Activated CD4-positive, CD25-positive, alpha-beta regulatory T cell treated with anti-CD3 and anti-CD28 coated beads, Interleukin-2, amount 50 U/mL, for 72 hours (primary cell): ENCODE measurements around the gene LYRM1.
A peak's percentile ranks its signal among the peaks of the same experiment; 100 is the strongest.
"Not testable (repeated sequence)": the region's sequence is repeated elsewhere in the genome, so short reads cannot be mapped to it uniquely, and the experiment has no call there.

Experiments
- DNase-seq: peaks from one replicate; pipeline ENCODE4 v3.0.0; 2021

The LYRM1 gene, protein sequence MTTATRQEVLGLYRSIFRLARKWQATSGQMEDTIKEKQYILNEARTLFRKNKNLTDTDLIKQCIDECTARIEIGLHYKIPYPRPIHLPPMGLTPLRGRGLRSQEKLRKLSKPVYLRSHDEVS

DNA sequence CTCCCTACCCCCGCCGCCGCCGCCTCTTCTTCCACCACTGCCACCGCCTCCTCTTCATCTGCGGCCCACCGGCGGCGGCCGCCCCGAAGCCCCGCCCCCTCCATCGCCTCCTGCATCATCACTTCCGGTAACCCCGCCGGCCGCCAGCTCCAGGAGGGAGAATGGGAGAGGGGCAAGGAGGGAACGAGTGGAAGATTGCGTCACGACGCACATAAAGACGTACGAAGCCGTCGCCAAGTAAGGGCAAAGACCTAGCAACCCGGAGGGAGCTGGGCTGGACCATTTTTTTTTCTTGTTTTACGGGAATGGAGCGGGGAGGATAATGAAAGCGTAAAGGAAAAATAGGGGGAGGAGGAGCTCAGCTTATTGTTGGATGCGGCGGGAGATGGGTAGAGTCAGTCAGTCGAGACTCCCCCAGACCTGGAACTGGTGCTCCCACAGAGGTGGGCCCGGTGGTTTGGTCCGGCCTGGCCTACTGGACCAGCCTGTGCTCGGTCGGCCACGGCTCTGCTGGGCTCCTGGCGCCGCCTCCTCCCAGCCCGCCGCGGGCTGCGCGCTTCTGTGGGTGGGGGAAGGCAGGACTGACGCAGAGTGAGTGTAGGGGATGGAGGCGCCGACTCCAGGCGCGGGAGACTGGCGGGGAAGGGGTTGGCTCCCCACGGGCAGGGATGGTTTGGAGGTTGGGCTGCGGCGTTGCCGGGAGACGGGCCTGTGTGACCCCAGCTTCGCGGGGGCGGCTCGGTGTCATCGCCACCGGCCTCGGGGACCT is at the start of gene LYRM1, which contains the start of gene DCUN1D3:
Gene LYRM1 (plus strand): TSS at position 473 of the 769 bp plus-strand sequence. CDS start 14,785 bp downstream, outside the sequence.
Gene DCUN1D3 (minus strand): TSS at position 60 of the 769 bp plus-strand sequence. CDS start 37,820 bp downstream, outside the sequence.
- DNase-seq, result peak; percentile 81

DNA sequence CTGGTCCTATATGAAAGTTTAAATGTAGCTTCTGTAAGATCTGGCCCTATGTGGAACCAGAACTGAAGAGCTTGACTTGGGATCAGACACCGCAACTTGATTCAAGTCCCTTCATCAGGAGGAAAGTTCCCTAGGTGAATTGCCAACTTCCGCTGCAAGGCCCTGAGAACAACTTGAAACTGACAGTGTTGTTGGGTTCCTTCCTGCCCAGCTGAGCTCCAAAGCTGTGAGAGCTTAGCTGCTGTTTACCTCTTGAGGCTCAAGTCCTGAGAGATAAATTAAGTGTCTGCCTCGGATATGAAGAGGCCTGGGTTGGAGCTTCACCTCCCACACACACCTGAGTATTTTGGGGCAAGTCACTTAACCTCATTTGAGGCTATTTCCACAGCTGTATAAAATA is 49.6 kb upstream of the LYRM1 start:
- no peak for DNase-seq

DNA sequence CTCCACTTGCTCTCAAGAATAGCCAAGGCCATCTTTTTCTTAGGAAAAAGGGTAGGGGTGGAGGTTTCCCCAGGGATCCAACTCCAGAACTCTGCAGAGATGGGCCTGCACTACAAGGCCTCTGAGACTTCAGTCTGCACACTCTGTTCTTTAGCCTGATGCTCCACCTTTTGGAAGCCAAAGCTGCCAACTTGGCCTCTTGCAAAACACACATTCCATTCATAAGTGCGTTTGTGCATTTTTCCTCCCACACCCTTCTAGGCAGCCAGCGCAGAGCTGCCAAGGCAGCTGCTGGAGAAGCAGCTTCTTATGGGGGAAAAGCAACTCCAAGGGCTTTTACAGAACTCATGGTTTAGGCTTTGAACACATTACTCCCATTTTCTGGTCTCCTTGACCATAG is 49.0 kb upstream of the LYRM1 start:
- no peak for DNase-seq

DNA sequence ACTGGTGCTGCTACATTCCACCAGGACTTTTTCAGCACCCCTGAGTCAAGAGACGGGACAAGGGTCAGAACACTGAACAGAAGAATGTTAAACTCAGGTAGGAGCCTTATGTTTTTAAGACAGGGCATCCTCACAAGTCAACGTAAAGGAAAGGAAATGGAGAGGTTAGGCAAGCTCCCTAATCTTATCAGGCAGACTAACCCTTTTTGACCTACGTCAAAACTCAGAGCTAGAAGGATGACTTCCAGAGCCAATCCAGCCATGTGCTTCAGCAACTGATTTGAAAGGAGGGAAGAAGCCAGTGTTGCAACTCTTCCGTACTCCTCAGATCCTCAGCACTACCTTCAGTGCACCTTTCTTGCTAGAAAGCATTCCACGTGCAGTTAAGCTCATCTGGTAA is 47.4 kb upstream of the LYRM1 start:
- DNase-seq, result no peak

DNA sequence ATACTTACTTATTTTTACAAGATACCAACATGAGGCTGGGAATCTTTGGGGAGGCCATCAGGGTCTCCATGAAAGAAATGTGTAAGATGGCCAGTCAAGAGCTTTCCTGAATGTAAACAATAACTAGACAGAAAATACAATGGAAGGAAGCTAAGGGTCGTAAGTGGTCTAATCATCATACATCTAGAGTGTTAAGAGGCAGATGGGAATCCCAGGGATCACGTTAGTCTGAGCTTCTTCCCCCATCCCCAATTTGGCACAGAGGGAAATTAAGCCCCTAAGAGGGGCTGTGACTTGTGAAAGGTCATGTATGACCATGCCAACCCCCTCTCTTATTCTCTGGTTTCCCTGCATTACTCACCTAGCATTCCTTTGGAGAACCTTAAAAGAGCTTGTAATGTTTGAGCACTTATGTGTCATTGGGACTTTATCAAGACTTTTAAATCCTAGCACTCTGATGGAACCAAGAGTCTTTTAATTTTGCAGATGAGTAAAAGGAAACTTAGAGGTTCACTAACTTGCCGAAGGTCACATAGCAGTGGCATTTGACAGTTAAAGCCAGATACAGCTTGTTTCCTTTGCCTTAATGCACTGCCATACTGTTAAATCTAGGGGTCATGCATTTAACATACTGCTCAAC is 46.5 kb upstream of the LYRM1 start:
- DNase-seq, result no peak

DNA sequence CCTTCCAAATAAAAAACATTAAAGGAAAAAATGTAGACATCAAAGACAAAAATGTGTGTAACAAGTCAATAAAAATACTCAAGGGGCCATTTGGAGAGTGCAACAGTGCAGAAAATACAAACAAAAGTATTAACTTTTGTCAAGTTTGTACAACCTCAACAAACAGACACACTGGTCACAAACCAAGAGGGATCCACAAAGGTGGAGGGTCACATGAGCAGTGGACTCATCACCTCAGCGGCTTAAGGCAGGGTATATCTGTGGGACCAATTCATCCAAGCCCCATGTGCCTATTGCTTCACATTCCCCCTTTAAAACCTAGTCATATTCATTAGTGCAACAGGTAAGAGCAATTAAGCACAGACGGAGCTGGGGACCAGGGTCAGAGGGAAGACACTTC is 45.6 kb upstream of the LYRM1 start:
- DNase-seq, result no peak

DNA sequence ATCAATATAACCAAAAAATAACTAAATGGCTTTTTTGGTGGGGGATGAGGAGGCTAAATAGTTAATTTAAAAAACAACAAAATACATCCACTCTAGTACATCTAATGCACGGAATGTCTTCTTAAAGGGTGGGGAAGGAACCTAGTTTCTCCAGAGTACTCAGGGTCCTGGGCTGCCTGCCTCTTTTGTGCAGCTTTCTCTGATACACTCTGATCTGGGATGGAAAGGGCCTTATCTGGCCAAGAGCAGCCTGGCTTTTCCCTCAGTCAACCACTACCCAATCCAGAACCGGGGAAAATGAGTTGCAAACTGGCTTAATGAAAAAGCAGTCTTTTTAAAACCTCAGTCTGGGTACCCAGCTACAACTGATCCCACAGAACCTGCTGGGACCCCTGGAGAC is 43.3 kb upstream of the LYRM1 start:
- DNase-seq, result no peak

DNA sequence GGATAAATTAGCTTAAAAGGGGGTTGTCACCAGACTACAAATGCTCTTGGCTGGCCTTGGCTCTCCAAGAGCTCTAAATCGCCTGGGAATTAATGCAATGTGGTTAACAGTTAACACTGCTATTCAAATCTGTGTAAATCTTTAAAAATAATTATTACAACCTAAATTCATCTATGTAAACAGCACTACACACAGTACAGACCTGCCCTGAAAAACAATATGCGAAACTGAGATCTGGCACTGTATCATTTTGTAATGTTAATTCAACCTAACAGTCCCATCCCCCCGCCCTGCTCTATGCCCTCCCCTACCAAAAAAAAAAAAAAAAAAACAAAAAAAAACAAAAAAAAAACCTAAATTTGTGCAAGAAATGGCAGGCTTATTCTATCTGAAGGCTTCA is 41.3 kb upstream of the LYRM1 start:
- no peak for DNase-seq

DNA sequence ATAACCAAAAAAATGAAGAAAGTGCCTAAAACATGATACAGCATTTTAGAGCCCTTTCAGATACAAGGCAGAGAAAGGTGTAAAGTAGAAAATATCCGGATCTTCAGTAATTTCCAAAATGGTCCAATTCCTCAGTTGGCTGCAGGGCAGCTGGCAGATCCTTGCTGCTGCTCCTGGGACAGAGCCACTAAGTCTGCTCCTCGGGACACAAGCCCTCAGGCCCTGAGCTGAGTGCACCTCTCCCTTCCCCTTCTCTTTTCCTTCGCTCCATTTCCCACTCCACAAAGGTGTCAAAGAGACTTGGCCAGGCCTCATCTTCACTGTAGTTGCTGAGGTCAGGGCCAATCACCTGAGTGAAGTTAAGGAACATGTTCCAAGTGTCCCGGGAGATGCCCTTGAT is 40.9 kb upstream of the LYRM1 start:
- DNase-seq, result no peak

DNA sequence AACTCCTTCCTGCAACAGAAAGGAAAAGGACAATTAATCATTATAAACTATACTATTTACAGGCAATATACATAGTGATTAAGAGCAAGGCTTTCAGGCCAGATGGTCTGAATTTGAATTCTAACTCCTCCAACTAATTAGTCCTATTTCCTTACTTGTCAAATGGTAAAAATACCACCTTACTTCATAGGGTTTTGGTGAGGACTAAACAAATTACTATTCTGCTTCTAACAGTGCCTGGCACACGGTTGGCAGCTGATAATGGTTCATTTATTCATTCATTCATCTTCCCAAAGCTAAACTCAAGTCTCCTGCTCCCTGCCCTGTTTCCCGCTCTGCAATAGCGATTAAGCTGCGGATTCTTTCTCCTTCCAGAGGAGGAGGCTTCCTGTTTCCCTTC is 40.2 kb upstream of the LYRM1 start:
- no peak for DNase-seq

DNA sequence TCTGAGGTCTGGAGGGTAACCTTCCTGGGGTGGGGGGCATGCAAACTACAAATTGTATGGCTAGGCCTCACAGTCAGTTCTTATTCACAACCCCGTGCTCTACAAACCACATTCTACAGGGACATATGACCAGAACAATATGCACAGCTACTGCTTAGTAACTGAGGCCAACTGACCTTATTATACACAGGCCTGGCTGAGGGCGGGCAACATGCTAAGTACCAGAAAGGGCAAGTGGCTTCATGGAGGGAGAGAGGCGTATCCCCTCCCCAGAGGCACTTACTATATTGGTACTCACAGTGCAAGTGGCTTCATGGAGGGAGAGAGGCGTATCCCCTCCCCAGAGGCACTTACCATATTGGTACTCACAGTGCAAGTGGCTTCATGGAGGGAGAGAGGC is 39.6 kb upstream of the LYRM1 start:
- DNase-seq, result not testable (repeated sequence)

DNA sequence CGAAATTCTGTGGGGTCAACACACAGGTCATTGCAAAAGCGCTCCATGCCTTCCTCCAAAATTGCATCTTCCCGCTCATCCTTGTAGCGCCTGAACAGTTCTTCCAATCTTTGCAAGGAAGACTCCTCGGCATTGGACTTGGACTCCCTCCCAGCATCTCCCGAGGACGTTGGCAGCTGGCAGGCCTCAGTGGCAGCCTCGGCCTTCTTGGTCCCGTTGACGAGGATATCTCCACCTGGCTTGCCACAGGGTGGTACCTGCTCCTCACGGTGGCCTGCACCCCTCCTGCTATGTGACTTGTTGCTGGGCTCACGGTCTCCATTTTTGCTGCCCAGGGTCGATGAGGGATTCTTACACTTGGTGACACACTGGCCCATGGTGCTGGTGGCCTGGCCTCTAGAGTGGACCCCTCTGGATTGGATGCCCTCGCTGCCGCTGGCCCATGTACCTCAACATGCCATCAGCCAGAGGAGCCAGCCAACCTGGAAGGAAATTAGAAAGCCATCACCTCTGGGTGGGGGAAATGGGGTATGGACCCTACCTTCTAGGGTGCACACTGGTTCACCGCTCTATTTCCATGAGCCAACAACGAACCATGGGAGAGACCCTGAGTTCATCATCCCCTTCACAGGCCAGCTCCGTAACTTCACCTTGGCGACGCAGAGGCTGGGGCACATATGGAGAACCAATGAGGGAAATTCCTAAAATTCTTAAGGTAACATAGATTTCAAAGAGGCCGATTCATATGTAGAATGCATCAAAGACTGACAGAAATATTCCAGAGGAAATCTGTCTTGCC is 38.2 kb upstream of the LYRM1 start:
- no peak for DNase-seq

DNA sequence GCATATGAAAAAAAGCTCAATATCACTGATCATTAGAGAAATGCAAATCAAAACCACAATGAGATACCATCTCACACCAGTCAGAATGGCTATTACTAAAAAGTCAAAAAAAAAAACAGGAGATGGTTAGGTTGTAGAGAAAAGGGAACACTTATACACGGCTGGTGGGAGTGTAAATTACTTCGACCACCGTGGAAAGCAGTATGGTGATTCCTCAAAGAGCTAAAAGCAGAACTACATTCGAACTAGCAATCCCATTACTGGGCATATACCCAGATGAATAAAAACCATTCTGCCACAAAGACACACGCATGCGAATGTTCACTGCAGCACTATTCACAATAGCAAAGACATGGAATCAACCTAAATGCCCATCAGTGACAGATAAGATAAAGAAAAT is 36.2 kb upstream of the LYRM1 start:
- DNase-seq, result not testable (repeated sequence)

DNA sequence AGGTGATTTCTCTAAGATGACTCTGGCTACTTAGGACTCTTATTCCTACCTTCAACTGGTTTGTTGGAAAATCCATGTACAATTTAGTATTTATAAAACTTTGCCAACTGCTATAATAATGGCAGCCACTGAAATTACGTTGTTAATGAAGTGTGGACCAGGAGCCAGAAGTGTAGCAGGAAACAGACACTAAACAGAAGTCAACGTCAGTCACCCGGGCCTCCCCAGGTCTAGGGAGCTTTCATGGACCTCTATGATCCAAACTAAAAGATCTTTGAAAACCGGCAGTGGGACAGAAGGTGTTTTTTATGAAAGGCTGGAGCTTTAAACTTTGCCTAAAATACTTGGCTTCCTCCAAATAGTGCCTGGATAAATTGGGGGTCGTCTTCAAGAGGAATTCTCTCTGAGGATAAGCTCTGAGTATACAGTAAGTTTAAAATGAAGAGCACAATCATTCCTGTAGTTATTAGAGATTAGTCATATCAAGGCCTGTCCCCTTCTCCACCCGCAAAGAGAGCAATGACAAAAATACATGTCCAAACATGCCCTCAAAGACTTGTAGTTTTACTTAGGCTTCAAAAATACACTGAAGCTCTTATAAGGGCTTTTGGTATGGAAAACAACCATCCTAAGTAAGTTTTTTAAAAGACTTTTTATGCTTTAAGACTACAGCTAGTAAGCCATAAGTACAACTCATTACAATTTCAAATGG is 35.0 kb upstream of the LYRM1 start:
- no peak for DNase-seq

DNA sequence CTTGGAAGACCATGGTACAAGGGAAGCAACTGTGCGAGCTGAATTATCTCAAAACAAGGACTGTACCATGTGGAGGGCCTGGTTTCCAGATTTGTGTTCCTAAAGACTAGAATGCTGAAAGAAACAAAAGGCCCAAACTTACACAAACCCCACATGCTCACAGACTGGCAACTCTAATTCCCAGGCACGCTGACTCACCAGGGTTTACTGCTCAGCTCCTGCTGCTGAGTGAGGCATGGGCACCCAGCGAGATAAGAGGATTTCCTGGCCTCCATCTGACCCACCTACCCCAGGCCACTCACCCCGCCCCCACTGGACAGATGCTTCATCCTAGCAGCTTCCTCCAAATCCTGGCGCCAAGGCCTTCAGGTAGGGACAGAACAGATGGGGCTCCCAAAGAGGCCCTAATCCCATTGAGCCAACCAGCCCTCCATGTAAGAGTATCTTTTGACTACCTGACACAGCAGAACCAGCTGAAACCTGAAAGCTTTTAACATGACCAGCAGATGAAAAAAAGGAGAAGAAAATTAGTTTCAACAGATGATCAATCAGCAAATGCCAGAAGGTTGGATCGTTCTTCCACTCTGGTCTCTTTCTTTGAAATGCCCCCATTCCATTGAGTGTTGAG is 34.3 kb upstream of the LYRM1 start:
- no peak for DNase-seq

DNA sequence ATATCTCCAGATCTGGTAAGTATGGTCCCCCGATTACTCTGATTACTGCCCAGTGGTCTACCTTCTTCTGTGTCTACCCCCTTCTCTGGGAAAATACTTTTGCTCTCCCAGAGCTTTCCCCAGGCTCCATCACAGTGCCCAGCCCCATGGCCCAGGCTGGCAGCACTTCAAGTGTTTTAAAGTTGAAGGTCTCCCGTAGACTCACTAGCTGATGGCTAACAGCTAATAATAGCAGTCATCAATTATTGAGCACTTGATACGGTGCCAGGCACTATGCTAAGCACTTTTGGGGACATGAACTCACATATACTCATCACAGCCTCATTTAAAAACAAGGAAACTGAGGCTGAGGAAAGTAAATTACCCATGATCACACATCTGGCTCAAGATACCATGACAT is 33.8 kb upstream of the LYRM1 start:
- no peak for DNase-seq

DNA sequence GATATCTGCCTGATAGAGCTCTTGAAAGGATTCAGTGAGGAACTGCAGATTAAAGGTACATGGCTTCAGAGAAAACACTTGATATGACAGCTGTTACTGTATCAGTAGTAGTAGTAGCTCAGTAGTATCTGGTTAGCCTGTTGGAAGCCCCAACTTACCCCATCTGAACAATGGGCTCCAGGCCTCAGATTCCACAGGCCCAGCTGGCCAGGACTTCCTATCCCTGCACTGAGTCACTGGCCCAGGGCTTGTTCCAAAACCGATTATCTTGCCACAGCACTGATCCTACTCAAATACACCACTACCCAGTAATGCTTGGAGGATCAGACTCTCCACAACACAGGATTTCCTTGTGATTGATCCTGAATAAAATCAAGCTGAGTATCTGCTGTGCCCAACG is 33.0 kb upstream of the LYRM1 start:
- DNase-seq, result no peak

DNA sequence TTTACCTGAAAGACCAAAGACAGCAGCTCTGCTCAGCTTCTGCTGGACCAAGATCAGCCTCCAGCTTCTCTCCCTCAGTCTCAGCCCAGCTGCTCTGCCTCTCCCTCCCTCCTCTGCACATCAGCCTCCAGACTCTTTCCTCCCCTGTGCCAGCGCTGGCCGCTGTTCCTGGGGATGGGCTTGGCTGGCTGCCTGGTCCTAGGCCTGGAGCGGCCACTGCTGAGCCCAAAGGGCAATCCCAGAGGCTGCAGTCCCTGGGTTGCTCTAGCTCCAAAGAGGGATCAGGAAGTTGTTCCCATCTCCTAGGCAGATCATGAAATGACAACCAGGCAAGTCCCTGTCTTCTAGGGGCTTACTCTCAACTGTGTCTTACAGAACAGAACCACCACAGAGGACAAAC is 31.7 kb upstream of the LYRM1 start:
- no peak for DNase-seq

DNA sequence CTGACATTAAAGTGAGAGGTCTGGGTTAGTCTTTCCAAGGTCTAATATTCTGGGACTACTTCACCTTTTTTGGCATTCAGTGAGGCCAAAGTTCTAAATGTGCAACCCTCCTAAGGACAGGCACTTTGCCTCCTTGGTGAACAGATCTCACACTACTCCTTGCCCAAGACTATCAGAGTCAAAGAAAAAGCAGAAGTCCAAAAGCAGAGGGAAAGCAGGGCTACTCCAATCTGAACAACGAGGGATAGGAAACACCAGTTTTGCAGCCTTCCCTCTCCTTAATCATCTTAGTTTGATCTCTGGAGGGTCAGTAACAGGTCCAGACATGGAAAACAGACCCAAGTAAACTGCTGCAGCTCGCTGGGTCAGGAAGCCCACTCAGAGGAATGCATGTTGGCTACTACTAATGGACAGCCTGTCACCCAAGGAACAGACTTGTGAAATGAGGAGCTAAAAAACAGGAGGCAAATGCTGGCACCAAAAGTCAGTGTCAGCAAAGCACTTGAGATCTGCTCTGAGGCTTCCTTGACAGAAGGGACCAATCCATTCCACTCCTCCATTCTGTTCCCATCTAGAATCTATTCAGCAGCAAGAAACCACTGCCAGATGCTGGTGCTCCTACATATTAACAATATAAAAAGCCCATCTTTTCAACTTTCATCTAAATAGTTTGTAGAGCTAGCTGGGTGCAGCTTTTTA is 30.3 kb upstream of the LYRM1 start:
- no peak for DNase-seq

DNA sequence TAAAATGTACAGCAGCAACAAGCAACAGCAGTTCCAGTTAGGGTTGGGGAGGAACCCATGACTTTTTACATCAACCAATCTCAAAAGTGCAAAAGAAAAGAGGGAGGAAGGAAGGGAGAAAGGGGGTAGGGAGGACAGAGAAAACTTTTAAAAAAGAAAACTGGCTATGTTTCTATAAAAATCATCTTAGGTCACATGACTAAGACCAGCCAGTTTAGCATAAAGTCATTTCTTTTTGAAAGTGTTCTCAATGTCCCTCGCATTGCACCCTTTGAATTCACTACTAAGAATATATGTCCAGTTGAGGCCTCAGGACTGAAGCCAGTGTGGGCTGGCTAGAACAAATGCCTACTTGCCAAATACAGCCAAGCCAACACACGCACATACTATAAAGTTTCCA is 29.3 kb upstream of the LYRM1 start:
- DNase-seq, result no peak

DNA sequence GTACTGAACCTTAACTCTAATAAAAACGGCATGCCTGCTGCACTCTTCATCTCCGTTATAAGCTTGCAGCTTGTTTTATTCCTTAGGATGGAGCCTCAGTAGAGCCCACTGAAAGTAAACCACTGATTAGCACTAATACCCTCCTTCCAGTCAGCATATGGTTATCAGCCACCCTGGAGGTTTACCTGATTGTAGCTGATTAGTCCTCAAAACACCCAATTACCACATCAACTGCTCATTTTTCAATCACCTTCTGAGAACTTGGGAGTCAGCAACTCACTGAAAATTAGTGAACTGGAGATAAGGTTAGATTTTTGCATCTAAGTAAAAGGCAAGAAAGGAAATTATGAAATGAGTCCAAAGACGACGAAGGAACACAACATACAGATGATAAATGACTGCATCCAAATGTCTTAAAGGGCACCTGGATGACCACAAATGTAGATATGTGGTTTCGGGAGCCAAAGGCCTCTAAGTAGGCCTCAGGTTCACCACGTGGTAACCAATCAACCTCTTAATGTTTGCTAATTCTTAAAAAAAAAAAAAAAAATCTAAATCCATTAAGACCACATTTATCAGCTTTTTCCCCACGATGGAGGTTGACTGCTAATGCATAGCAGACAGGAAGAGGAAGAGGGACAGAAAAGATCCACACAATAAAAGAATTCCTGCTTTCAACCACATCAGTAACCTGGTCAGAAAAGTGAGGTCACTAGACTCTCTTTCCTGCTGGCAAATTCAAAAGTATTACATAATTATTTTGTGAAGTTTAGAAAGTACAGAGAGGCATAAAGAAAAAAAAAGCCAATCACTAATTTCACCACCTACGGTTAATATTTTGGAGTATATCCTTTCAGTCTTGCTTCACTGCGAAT is 28.4 kb upstream of the LYRM1 start:
- no peak for DNase-seq
